Left lung (tissue), 10 donors: ENCODE results near the gene ARHGAP35. TPM values are rescaled to one million over a fixed set of nuclear protein-coding genes. Genes with fewer than 3 reads are reported as not detected.

Experiments used
- ATAC-seq: fragments of 200-7000 bp; cut with Tn5 transposase; one replicate; pipeline ENCODE4 v1.9.1; 2020; ENCODE audit warnings: moderate library complexity
- DNase-seq, 4 donors: peaks; one replicate each; pipeline ENCODE4 v3.0.0-alpha.2; 2013 to 2020
- H3K27ac ChIP-seq, 2 donors: fragments of 200-600 bp; sonication (generic) in 1 of 2; one replicate each; pipeline versions ENCODE4 v1.5.0 to v1.8.0; 2020 to 2021
- H3K27me3 ChIP-seq, 2 donors: fragments of 200-600 bp; sonication (generic) in 1 of 2; one replicate each; pipeline versions ENCODE4 v1.5.0 to v1.8.0; 2020 to 2021
- H3K36me3 ChIP-seq, 2 donors: fragments of 200-600 bp; sonication (generic) in 1 of 2; one replicate each; pipeline versions ENCODE4 v1.5.0 to v1.8.0; 2020 to 2021
- H3K4me1 ChIP-seq, 2 donors: fragments of 200-600 bp; one replicate each; pipeline ENCODE4 v1.8.0; 2021
- H3K4me3 ChIP-seq, 2 donors: fragments of 200-600 bp; sonication (generic) in 1 of 2; one replicate each; pipeline versions ENCODE4 v1.5.0 to v1.8.0; 2020 to 2021; ENCODE audit warnings: mild to moderate bottlenecking in 1 of 2
- H3K9me3 ChIP-seq, 2 donors: fragments of 200-600 bp; sonication (generic) in 1 of 2; one replicate each; pipeline versions ENCODE4 v1.5.0 to v1.8.0; 2020 to 2021
- CTCF ChIP-seq, 2 donors: fragments of 200-600 bp; sonication (generic) in 1 of 2; IDR thresholded peaks; one replicate each; pipeline versions ENCODE4 v1.5.0 to v1.8.0; 2021; ENCODE audit warnings: antibody characterized with exemption in 2 of 2
- intact Hi-C, 2 donors: fragments of 100-400 bp; cut with DNase I; formaldehyde crosslinking; loops; one replicate each; pipeline versions ENCODE4 v1.11.2 to v1.14.2; 2022
- polyA plus RNA-seq, 6 donors: library from polyadenylated mRNA; unstranded; fragments of 120-200 nt; gene quantifications; one replicate each; pipeline ENCODE4 v1.2.1, GENCODE V29; 2013; ENCODE audit not compliant: insufficient read length in 6 of 6
- total RNA-seq, 2 donors: library from RNA; stranded (reverse); fragmentation: NEBNext Ultra II Directional; extraction: Animal tissue kit (Norgen Biotek cat#: 25700); gene quantifications; one replicate each; pipeline ENCODE4 v1.2.1, GENCODE V29; 2021
- donor health status: DM: no; HTN: yes; CAD: no.
- donor health status: DM: no; HTN: no; CAD: no.

ARHGAP35 gene
- total and polyA plus RNA-seq, 8 donors, result 35.2 to 54.6 (median 49.7) TPM

DNA sequence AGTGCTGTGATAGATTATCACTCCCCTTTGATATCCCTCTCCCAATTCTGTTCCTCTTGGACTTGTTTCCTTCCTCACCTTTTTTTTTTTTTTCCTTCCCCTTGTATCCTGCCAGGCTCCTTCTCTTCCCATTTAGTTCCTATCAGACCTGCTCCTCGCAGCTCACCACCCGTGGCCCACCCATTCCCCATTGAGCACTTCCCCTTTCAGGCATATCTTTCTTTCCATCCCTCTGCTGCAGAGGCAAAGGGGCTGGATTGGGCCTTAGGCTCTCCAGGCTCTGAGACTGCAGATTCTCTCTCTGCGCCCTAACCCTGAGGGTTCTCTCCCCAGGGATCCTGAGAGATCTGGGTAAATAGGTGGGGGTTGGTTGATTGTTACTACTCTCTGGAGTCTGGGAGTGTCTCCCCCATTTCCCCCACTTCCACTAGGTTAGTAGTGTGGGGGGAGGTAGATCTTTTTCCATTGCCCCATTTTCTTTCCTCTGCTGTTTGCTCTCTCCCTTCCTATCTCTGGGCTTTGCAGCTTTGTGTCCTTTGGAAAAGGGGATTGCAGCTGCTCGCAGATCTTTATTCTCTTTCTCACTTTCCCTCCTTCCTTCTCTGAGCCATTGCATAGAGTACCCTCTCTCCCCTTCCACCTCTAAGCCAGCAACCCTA is 2.3 kb downstream of the ARHGAP35 start:
- Histone ChIP-seq H3K27me3 (no peaks in the 10 kb centered on the region), H3K4me1 (peaks cover 17 to 69% of the 10 kb centered on the region in 2 donors), H3K9me3 (no peaks in the 10 kb centered on the region), H3K4me3 (peak overlapping the region; percentile 74 to 88), H3K27ac (peak overlapping the region; percentile 51 to 58), H3K36me3 (no peaks in the 10 kb centered on the region)
- intact Hi-C loops, result loop anchor here in 1 of 2 donors (10.0 kb wide), 1 partner anchor 52 kb away; no protein-coding TSS in a partner anchor
- peak in 1 of 4 donors; percentile 32 for DNase-seq
- ATAC-seq, result no peak
- TF ChIP-seq CTCF (IDR thresholded peaks at IDR 0.05), result no peak

GRCh38 chr19:46863818-46864629 is 3.2 kb downstream of the ARHGAP35 start:
- Histone ChIP-seq H3K27me3 (no peaks in the 10 kb centered on the region), H3K4me1 (peaks cover 20 to 71% of the 10 kb centered on the region in 2 donors), H3K9me3 (no peaks in the 10 kb centered on the region), H3K4me3 (peak overlapping the region in 1 of 2 donors; percentile 88), H3K27ac (peak overlapping the region; percentile 51 to 58), H3K36me3 (no peaks in the 10 kb centered on the region)
- no peak for TF ChIP-seq CTCF (IDR thresholded peaks at IDR 0.05)
- ATAC-seq (peak; percentile 41), DNase-seq (peak in 1 of 4 donors; percentile 74)
- intact Hi-C loops, result loop anchor here in 1 of 2 donors (10.0 kb wide), 1 partner anchor 51 kb away; no protein-coding TSS in a partner anchor

GRCh38 chr19:46866407-46867136 is 5.8 kb downstream of the ARHGAP35 start:
- H3K27me3 ChIP-seq, result no peaks in the 10 kb centered on the region
- peak; percentile 19 for ATAC-seq
- TF ChIP-seq CTCF (IDR thresholded peaks at IDR 0.05), result no peak
- peak overlapping the region; percentile 24 to 35 for H3K27ac ChIP-seq
- no peak for DNase-seq
- peaks cover 20 to 61% of the 10 kb centered on the region in 2 donors for H3K4me1 ChIP-seq
- no peaks in the 10 kb centered on the region for H3K36me3 ChIP-seq
- no peak overlapping the region for H3K4me3 ChIP-seq
- no peaks in the 10 kb centered on the region for H3K9me3 ChIP-seq
- intact Hi-C loops, result loop anchor here in 1 of 2 donors (10.0 kb wide), 1 partner anchor 48 kb away; no protein-coding TSS in a partner anchor

GRCh38 chr19:46867170-46867569 is 6.4 kb downstream of the ARHGAP35 start:
- TF ChIP-seq CTCF (IDR thresholded peaks at IDR 0.05), result no peak
- peaks cover 20 to 55% of the 10 kb centered on the region in 2 donors for H3K4me1 ChIP-seq
- H3K36me3 ChIP-seq, result no peaks in the 10 kb centered on the region
- H3K27me3 ChIP-seq, result no peaks in the 10 kb centered on the region
- intact Hi-C loops, result loop anchor here in 1 of 2 donors (10.0 kb wide), 1 partner anchor 48 kb away; no protein-coding TSS in a partner anchor
- ATAC-seq (no peak), DNase-seq (no peak)
- H3K27ac ChIP-seq, result peak overlapping the region in 1 of 2 donors; percentile 24
- no peaks in the 10 kb centered on the region for H3K9me3 ChIP-seq
- no peak overlapping the region for H3K4me3 ChIP-seq
